GM12872 (cell line): ENCODE results near the gene RPS6KL1.

Experiments used
- CTCF ChIP-seq: IDR thresholded peaks from 3 replicates; pipeline ENCODE4 v1.5.1; 2011; ENCODE audit warnings: low read depth, mild to moderate bottlenecking, low read length, moderate library complexity; ENCODE audit not compliant: insufficient read depth

RPS6KL1 gene

GRCh38 chr14:74888164-74889158, 34.6 kb downstream of the RPS6KL1 start:
- TF ChIP-seq CTCF: no peak

- no peak for TF ChIP-seq CTCF
Measured at GRCh38 chr14:74886001-74886400, 37.1 kb downstream of the RPS6KL1 start.

GRCh38 chr14:74882103-74882920, 40.7 kb downstream of the RPS6KL1 start:
- no peak for TF ChIP-seq CTCF

GRCh38 chr14:74881431-74882102, 41.5 kb downstream of the RPS6KL1 start, which contains the start of gene DLST:
TSS of gene DLST (plus strand) at chr14:74881916. CDS start at chr14:74881954, 38 bp downstream.
- no peak for TF ChIP-seq CTCF

GRCh38 chr14:74879427-74880182, 43.5 kb downstream of the RPS6KL1 start:
- no peak for TF ChIP-seq CTCF

GRCh38 chr14:74875941-74876913, 46.8 kb downstream of the RPS6KL1 start, which contains the start of gene PROX2:
TSS of gene PROX2 (minus strand) at chr14:74876145. CDS start at chr14:74863834, 12,311 bp downstream.
- TF ChIP-seq CTCF: no peak
